GM12878 (cell line): ENCODE data around the gene STBD1. TPM values are rescaled to one million over a fixed set of nuclear protein-coding genes. Genes with fewer than 3 reads are reported as not detected.

Experiments used
- ATAC-seq: fragments of 200-7000 bp; cut with Tn5 transposase; 3 replicates; pipeline ENCODE4 v1.9.1; 2020; ENCODE audit warnings: mild to moderate bottlenecking, moderate library complexity
- BruUV-seq: library from RNA; stranded (reverse); fragments of 400-500 nt; replicated peaks from 2 replicates; lab custom pipeline; 2021; lab: Mats Ljungman, UMichigan
- CTCF ChIA-PET: fragments of 300-600 bp; sonication (Branson Sonifier 250); formaldehyde crosslinking; extraction: SDS; loops from one replicate; lab custom pipeline; 2021; ENCODE audit warnings: inconsistent platforms; lab: Yijun Ruan, JAX
- POLR2A ChIA-PET: fragments of 350-600 bp; formaldehyde crosslinking; extraction: SDS; loops from one replicate; lab custom pipeline; 2021; ENCODE audit warnings: inconsistent platforms; lab: Charles Lee
- RAD21 ChIA-PET: fragments of 300-600 bp; sonication (Branson Sonifier 250); formaldehyde crosslinking; loops from one replicate; lab custom pipeline; 2023; ENCODE audit warnings: antibody characterized with exemption; ENCODE audit not compliant: unreplicated experiment; lab: Charles Lee
- SMC1A ChIA-PET: fragments of 300-600 bp; sonication (Branson Sonifier 250); formaldehyde crosslinking; loops from one replicate; lab custom pipeline; 2023; ENCODE audit not compliant: unreplicated experiment, uncharacterized antibody; lab: Charles Lee
- DNase-seq: peaks from one replicate; pipeline ENCODE4 v3.0.0-alpha.2; 2011; ENCODE audit warnings: low read depth, low spot score
- FAIRE-seq: peaks from 3 replicates; lab custom pipeline; 2011; peaks lifted over from hg19 to GRCh38; lab: Jason Lieb, UNC
- H2AFZ ChIP-seq: 2 replicates; pipeline ENCODE4 v1.6.0; 2011; ENCODE audit warnings: low read depth, low read length, control low read depth; ENCODE audit not compliant: control insufficient read depth
- H3K27ac ChIP-seq: 2 replicates; pipeline ENCODE4 v1.5.1; 2011; ENCODE audit warnings: control low read depth; ENCODE audit not compliant: control insufficient read depth, insufficient read depth
- H3K27me3 ChIP-seq, 2 experiments: replicated peaks in 1 of 2; 2 replicates each; pipeline versions ENCODE4 v1.6.0 to v1.6.1; 2011; ENCODE audit warnings: low read length in 1 of 2; ENCODE audit not compliant: control insufficient read depth in 2 of 2, insufficient read depth in 2 of 2
- H3K36me3 ChIP-seq, 2 experiments: 2 replicates each; pipeline ENCODE4 v1.5.1; 2011; ENCODE audit warnings: low read length in 1 of 2; ENCODE audit not compliant: control insufficient read depth in 2 of 2, insufficient read depth in 2 of 2
- H3K4me1 ChIP-seq: 2 replicates; pipeline ENCODE4 v1.6.1; 2011; ENCODE audit warnings: mild to moderate bottlenecking, low read length, moderate library complexity, mixed read lengths; ENCODE audit not compliant: control insufficient read depth, insufficient read depth
- H3K4me2 ChIP-seq: 2 replicates; pipeline ENCODE4 v1.6.0; 2011; ENCODE audit warnings: control low read depth; ENCODE audit not compliant: control insufficient read depth, insufficient read depth
- H3K4me3 ChIP-seq: fragments of 200-600 bp; sonication (generic); 2 replicates; pipeline ENCODE4 v1.5.1; 2016
- H3K79me2 ChIP-seq: 2 replicates; pipeline ENCODE4 v1.6.0; 2011; ENCODE audit warnings: low read length; ENCODE audit not compliant: control insufficient read depth, insufficient read depth
- H3K9ac ChIP-seq: 2 replicates; pipeline ENCODE4 v1.8.0; 2011; ENCODE audit warnings: low read length, control low read depth, mixed read lengths; ENCODE audit not compliant: control insufficient read depth, insufficient read depth
- H3K9me3 ChIP-seq: replicated peaks from 3 replicates; pipeline ENCODE4 v1.5.1; 2011; ENCODE audit warnings: mild to moderate bottlenecking, low read length; ENCODE audit not compliant: control insufficient read depth, insufficient read depth
- H4K20me1 ChIP-seq: 2 replicates; pipeline ENCODE4 v1.6.0; 2011; ENCODE audit not compliant: control insufficient read depth, insufficient read depth
- GABPA ChIP-seq: IDR thresholded peaks from 2 replicates; pipeline ENCODE4 v1.6.1; 2014; ENCODE audit warnings: antibody characterized with exemption, low read depth, mild to moderate bottlenecking, inconsistent platforms
- HCFC1 ChIP-seq: fragments of 150-350 bp; IDR thresholded peaks from 2 replicates; pipeline ENCODE4 v1.6.1; 2014; ENCODE audit warnings: low read length
- MTA2 ChIP-seq: fragments of 450-650 bp; IDR thresholded peaks from 2 replicates; pipeline ENCODE4 v1.6.1; 2016; ENCODE audit warnings: low read depth, mild to moderate bottlenecking, moderate library complexity
- RAD21 ChIP-seq: IDR thresholded peaks from 2 replicates; pipeline ENCODE4 v1.6.1; 2011; ENCODE audit warnings: mild to moderate bottlenecking, low read depth, low read length, moderate library complexity; ENCODE audit not compliant: insufficient read depth
- SMAD5 ChIP-seq: IDR thresholded peaks from 2 replicates; pipeline ENCODE4 v1.6.1; 2016; ENCODE audit warnings: antibody characterized with exemption, low read depth
- SPI1 ChIP-seq: IDR thresholded peaks from 2 replicates; pipeline ENCODE4 v1.6.1; 2011; ENCODE audit warnings: low read depth, mild to moderate bottlenecking, low read length, moderate library complexity, borderline replicate concordance; ENCODE audit not compliant: insufficient read depth
- ZBED1 ChIP-seq: IDR thresholded peaks from 2 replicates; pipeline ENCODE4 v1.6.1; 2016; ENCODE audit warnings: borderline replicate concordance
- ZSCAN29 ChIP-seq: fragments of 450-650 bp; IDR thresholded peaks from 2 replicates; pipeline ENCODE4 v1.6.1; 2017; ENCODE audit warnings: mild to moderate bottlenecking, moderate library complexity
- WGBS: methylation state at CpG from one replicate; pipeline ENCODE4 v1.1.6; 2016; ENCODE audit warnings: low lambda C conversion rate; ENCODE audit not compliant: insufficient replicate concordance, insufficient coverage; ENCODE audit errors: missing lambda C conversion rate; 5-methylcytosine and 5-hydroxymethylcytosine counted together
- in situ Hi-C: fragments of 300-500 bp; cut with MboI; formaldehyde crosslinking; loops from 9 replicates; pipeline ENCODE4 v1.14.3; 2018; ENCODE audit warnings: mixed read lengths
- intact Hi-C: fragments of 100-400 bp; cut with micrococcal nuclease; formaldehyde crosslinking; loops from one replicate; pipeline ENCODE4 v1.14.2; 2022; ENCODE audit not compliant: unreplicated experiment
- polyA plus RNA-seq, 11 experiments: library from polyadenylated mRNA; depleted of rRNA in 4 of 11; unstranded in 6 of 11; stranded (reverse) in 5 of 11; fragments of >200 nt; fragmentation: Nextera tagmentation in 4 of 11; fragmentation: Illumina TruSeq in 1 of 11; extraction: Ambion mirVana in 4 of 11; extraction: Trizol in 1 of 11; gene quantifications; 1 replicate in 1 of 11; 2 replicates in 10 of 11; pipeline versions ENCODE4 v1.2.1 to v1.2.3, GENCODE V29; 2011 to 2016; ENCODE audit warnings: inconsistent platforms in 2 of 11, missing spikeins in 2 of 11, low read depth in 1 of 11
- total RNA-seq, 4 experiments: library from RNA; depleted of rRNA in 3 of 4; stranded (reverse); fragments of >200 nt in 3 of 4; fragmentation: Illumina TruSeq in 1 of 4; extraction: Trizol in 1 of 4; gene quantifications; 2 replicates each; pipeline versions ENCODE4 v1.2.1 to v1.2.3, GENCODE V29; 2013 to 2021
- TF ChIP-seq, protein P1 (sequence below): IDR thresholded peaks from 2 replicates; pipeline ENCODE4 v1.6.1; 2012; ENCODE audit warnings: low read depth, low read length, improper control_type of control experiment
- TF ChIP-seq, protein P2 (sequence below): IDR thresholded peaks from 2 replicates; pipeline ENCODE4 v1.6.1; 2012; ENCODE audit warnings: low read depth, low read length, improper control_type of control experiment
- TF ChIP-seq, protein P3 (sequence below): IDR thresholded peaks from 2 replicates; pipeline ENCODE4 v1.6.1; 2012; ENCODE audit warnings: mild to moderate bottlenecking, low read depth, low read length

STBD1 gene
- total and polyA plus RNA-seq, 10 of the 15 experiments (the other 5 are each of a cell fraction or from before 2014, with no cell fraction given): 0.04 to 0.10 (median 0.05) TPM; not detected in 7

DNA sequence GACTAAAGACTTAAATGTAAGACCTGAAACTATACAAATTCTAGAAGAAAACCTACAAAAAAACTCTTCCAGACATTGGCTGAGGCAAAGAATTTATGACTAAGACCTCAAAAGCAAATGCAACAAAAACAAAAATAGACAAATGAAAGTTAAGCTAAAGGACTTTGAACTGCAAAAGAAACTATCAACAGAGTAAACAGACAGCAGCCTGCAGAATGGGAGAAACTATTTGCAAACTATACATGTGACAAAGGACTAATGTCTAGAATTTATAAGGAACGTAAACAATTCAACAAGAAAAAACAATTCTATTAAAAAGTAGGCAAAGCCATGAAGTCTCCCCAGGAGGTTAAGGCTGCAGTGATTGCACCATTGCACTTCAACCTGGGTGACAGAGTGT lies 46.0 kb upstream of the STBD1 start:
- ChIA-PET POLR2A (no interaction called here), RAD21 (no interaction called here), SMC1A (interaction anchor here (0.8 kb wide), 1 partner anchor 81 kb away, joined by 3 read pairs; no protein-coding TSS in a partner anchor), CTCF (interaction anchor here (1.0 to 1.2 kb wide), 2 partner anchors 81 to 497 kb away, joined by 3 to 4 read pairs; no protein-coding TSS in a partner anchor)
- H3K27me3 ChIP-seq: no peaks in the 10 kb centered on the region
- no peak overlapping the region for H3K4me2 ChIP-seq
- no peaks in the 10 kb centered on the region for H3K79me2 ChIP-seq
- no peaks in the 10 kb centered on the region for H3K9me3 ChIP-seq
- WGBS: 0% methylated on average over 1 of the region's 1 CpG
- no peaks in the 10 kb centered on the region for H4K20me1 ChIP-seq
- no peak for ATAC-seq
- H2AFZ ChIP-seq: no peak overlapping the region
- intact Hi-C loops (no loop called here), in situ Hi-C loops (no loop called here)
- TF ChIP-seq, protein P1, sequence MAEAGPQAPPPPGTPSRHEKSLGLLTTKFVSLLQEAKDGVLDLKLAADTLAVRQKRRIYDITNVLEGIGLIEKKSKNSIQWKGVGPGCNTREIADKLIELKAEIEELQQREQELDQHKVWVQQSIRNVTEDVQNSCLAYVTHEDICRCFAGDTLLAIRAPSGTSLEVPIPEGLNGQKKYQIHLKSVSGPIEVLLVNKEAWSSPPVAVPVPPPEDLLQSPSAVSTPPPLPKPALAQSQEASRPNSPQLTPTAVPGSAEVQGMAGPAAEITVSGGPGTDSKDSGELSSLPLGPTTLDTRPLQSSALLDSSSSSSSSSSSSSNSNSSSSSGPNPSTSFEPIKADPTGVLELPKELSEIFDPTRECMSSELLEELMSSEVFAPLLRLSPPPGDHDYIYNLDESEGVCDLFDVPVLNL: no peak
- TF ChIP-seq GABPA (no peak), ZBED1 (no peak), RAD21 (no peak), ZSCAN29 (no peak), SMAD5 (no peak), HCFC1 (no peak), SPI1 (no peak), MTA2 (no peak)
- TF ChIP-seq, protein P2, sequence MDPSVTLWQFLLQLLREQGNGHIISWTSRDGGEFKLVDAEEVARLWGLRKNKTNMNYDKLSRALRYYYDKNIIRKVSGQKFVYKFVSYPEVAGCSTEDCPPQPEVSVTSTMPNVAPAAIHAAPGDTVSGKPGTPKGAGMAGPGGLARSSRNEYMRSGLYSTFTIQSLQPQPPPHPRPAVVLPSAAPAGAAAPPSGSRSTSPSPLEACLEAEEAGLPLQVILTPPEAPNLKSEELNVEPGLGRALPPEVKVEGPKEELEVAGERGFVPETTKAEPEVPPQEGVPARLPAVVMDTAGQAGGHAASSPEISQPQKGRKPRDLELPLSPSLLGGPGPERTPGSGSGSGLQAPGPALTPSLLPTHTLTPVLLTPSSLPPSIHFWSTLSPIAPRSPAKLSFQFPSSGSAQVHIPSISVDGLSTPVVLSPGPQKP: no peak
- TF ChIP-seq, protein P3, sequence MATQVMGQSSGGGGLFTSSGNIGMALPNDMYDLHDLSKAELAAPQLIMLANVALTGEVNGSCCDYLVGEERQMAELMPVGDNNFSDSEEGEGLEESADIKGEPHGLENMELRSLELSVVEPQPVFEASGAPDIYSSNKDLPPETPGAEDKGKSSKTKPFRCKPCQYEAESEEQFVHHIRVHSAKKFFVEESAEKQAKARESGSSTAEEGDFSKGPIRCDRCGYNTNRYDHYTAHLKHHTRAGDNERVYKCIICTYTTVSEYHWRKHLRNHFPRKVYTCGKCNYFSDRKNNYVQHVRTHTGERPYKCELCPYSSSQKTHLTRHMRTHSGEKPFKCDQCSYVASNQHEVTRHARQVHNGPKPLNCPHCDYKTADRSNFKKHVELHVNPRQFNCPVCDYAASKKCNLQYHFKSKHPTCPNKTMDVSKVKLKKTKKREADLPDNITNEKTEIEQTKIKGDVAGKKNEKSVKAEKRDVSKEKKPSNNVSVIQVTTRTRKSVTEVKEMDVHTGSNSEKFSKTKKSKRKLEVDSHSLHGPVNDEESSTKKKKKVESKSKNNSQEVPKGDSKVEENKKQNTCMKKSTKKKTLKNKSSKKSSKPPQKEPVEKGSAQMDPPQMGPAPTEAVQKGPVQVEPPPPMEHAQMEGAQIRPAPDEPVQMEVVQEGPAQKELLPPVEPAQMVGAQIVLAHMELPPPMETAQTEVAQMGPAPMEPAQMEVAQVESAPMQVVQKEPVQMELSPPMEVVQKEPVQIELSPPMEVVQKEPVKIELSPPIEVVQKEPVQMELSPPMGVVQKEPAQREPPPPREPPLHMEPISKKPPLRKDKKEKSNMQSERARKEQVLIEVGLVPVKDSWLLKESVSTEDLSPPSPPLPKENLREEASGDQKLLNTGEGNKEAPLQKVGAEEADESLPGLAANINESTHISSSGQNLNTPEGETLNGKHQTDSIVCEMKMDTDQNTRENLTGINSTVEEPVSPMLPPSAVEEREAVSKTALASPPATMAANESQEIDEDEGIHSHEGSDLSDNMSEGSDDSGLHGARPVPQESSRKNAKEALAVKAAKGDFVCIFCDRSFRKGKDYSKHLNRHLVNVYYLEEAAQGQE: no peak
- no TSS peak for BruUV-seq
- no peak overlapping the region for H3K4me3 ChIP-seq
- DNase-seq: no peak
- H3K27ac ChIP-seq: no peak overlapping the region
- no peaks in the 10 kb centered on the region for H3K4me1 ChIP-seq
- no peak overlapping the region for H3K9ac ChIP-seq
- no peaks in the 10 kb centered on the region for H3K36me3 ChIP-seq
- FAIRE-seq: no peak
